ENCODE data around the gene PTPN11.

PTPN11 gene

DNA sequence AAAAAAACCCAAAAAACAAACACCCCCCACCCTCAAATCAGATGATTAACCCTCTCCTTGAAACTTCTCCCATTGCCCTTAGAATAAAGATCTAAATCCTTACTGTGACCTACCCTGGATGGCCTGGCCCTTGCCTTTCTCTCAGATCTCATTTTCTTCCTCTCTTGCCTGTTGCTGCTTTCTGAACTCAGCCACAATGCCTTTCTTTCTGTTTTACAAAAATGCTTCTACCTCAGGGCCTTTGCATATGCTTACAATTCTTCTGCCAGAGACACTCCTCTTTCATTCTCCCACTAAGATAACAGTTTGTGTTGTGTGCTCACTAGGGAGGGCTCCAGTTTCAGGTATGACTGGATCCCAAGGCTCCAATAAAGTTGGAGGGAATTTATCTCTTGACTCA lies 108.3 kb downstream of the PTPN11 start:
- H3K9me3 ChIP-seq (ENCODE audit: insufficient read depth, low read depth, low read length) = no peaks in the 10 kb centered on the region
- H4K20me1 ChIP-seq (ENCODE audit: insufficient read depth, low read length, poor library complexity, severe bottlenecking) = no peaks in the 10 kb centered on the region
- H3F3A ChIP-seq (ENCODE audit: low read depth) = no peaks in the 10 kb centered on the region
- H3K79me2 ChIP-seq (ENCODE audit: insufficient read depth, low read length) = no peaks in the 10 kb centered on the region
- H3K9ac ChIP-seq (ENCODE audit: low read depth, low read length, poor library complexity, severe bottlenecking) = no peak overlapping the region
- H3K4me1 ChIP-seq (ENCODE audit: insufficient read depth, low read length, poor library complexity, severe bottlenecking) = no peaks in the 10 kb centered on the region
- H2AFZ ChIP-seq (ENCODE audit: low read length) = no peak overlapping the region
- no peaks in the 10 kb centered on the region for H3K36me3 ChIP-seq (ENCODE audit: insufficient read depth, low read length)
- H3K4me2 ChIP-seq (ENCODE audit: low read depth, low read length, poor library complexity, severe bottlenecking) = no peak overlapping the region
- H3K9me2 ChIP-seq (replicated peaks; ENCODE audit: low read depth, low read length) = no peaks in the 10 kb centered on the region
- no peaks in the 10 kb centered on the region for H3K27me3 ChIP-seq (ENCODE audit: insufficient read depth, low read length, poor library complexity, severe bottlenecking)
- no peak overlapping the region for H3K4me3 ChIP-seq (ENCODE audit: low read length, poor library complexity, severe bottlenecking)
- TF ChIP-seq CTCF (conservative IDR thresholded peaks at IDR 0.05; ENCODE audit: low read length) (no peak), EZH2phosphoT487 (IDR thresholded peaks at IDR 0.05; ENCODE audit: borderline replicate concordance) (no peak)

GRCh38 chr12:112527501-112527900 lies 108.8 kb downstream of the PTPN11 start:
- TF ChIP-seq EZH2phosphoT487 (IDR thresholded peaks at IDR 0.05; ENCODE audit: borderline replicate concordance) (no peak), CTCF (conservative IDR thresholded peaks at IDR 0.05; ENCODE audit: low read length) (no peak)
- no peaks in the 10 kb centered on the region for H3K27me3 ChIP-seq (ENCODE audit: insufficient read depth, low read length, poor library complexity, severe bottlenecking)
- H3K4me1 ChIP-seq (ENCODE audit: insufficient read depth, low read length, poor library complexity, severe bottlenecking) = no peaks in the 10 kb centered on the region
- no peak overlapping the region for H3K4me2 ChIP-seq (ENCODE audit: low read depth, low read length, poor library complexity, severe bottlenecking)
- no peaks in the 10 kb centered on the region for H3K36me3 ChIP-seq (ENCODE audit: insufficient read depth, low read length)
- H4K20me1 ChIP-seq (ENCODE audit: insufficient read depth, low read length, poor library complexity, severe bottlenecking) = no peaks in the 10 kb centered on the region
- H2AFZ ChIP-seq (ENCODE audit: low read length) = no peak overlapping the region
- H3K9me3 ChIP-seq (ENCODE audit: insufficient read depth, low read depth, low read length) = no peaks in the 10 kb centered on the region
- no peak overlapping the region for H3K4me3 ChIP-seq (ENCODE audit: low read length, poor library complexity, severe bottlenecking)
- H3K9me2 ChIP-seq (replicated peaks; ENCODE audit: low read depth, low read length) = no peaks in the 10 kb centered on the region
- no peaks in the 10 kb centered on the region for H3F3A ChIP-seq (ENCODE audit: low read depth)
- H3K9ac ChIP-seq (ENCODE audit: low read depth, low read length, poor library complexity, severe bottlenecking) = no peak overlapping the region
- no peaks in the 10 kb centered on the region for H3K79me2 ChIP-seq (ENCODE audit: insufficient read depth, low read length)

GRCh38 chr12:112528521-112528920 lies 109.8 kb downstream of the PTPN11 start:
- Histone ChIP-seq H3K9me2 (replicated peaks; ENCODE audit: low read depth, low read length) (no peaks in the 10 kb centered on the region), H2AFZ (ENCODE audit: low read length) (no peak overlapping the region), H3K4me2 (ENCODE audit: low read depth, low read length, poor library complexity, severe bottlenecking) (no peak overlapping the region), H4K20me1 (ENCODE audit: insufficient read depth, low read length, poor library complexity, severe bottlenecking) (no peaks in the 10 kb centered on the region), H3K36me3 (ENCODE audit: insufficient read depth, low read length) (no peaks in the 10 kb centered on the region), H3K9me3 (ENCODE audit: insufficient read depth, low read depth, low read length) (no peaks in the 10 kb centered on the region), H3K9ac (ENCODE audit: low read depth, low read length, poor library complexity, severe bottlenecking) (no peak overlapping the region), H3K4me3 (ENCODE audit: low read length, poor library complexity, severe bottlenecking) (no peak overlapping the region), H3F3A (ENCODE audit: low read depth) (no peaks in the 10 kb centered on the region), H3K27me3 (ENCODE audit: insufficient read depth, low read length, poor library complexity, severe bottlenecking) (no peaks in the 10 kb centered on the region), H3K79me2 (ENCODE audit: insufficient read depth, low read length) (no peaks in the 10 kb centered on the region), H3K4me1 (ENCODE audit: insufficient read depth, low read length, poor library complexity, severe bottlenecking) (no peaks in the 10 kb centered on the region)
- TF ChIP-seq CTCF (conservative IDR thresholded peaks at IDR 0.05; ENCODE audit: low read length) = no peak
- no peak for TF ChIP-seq EZH2phosphoT487 (IDR thresholded peaks at IDR 0.05; ENCODE audit: borderline replicate concordance)
